Stimulated activated naive B cell treated with anti-CD40 and anti-IgM and Interleukin-4, amounts not matched to agents 10 μg/mL and 1 μg/mL and 100 μg/mL, for 72 hours (primary cell): ENCODE data around the gene FNDC3A.
"Not testable (repeated sequence)": the region's sequence is repeated elsewhere in the genome, so short reads cannot be mapped to it uniquely, and the experiment has no call there.

Experiments
- ATAC-seq, 2 donors: fragments of 150-1000 bp; cut with Tn5 transposase; replicated peaks; 2 replicates each; pipeline ENCODE4 v1.10.0; 2021; ENCODE audit warnings: moderate library complexity in 1 of 2
- DNase-seq: peaks from one replicate; pipeline ENCODE4 v3.0.0; 2021
- H3K27ac Mint-ChIP-seq: one replicate; pipeline ENCODE4 v1.8.0; 2022; ENCODE audit warnings: mild to moderate bottlenecking, mixed read lengths
- H3K27me3 Mint-ChIP-seq, 2 donors: one replicate each; pipeline ENCODE4 v1.8.0; 2022; ENCODE audit warnings: mixed read lengths in 2 of 2
- H3K36me3 Mint-ChIP-seq, 2 donors: one replicate each; pipeline ENCODE4 v1.8.0; 2022; ENCODE audit warnings: mixed read lengths in 2 of 2, mild to moderate bottlenecking in 1 of 2
- H3K4me1 Mint-ChIP-seq, 2 donors: one replicate each; pipeline ENCODE4 v1.8.0; 2022; ENCODE audit warnings: mixed read lengths in 2 of 2, mild to moderate bottlenecking in 1 of 2
- H3K4me3 Mint-ChIP-seq, 2 donors: one replicate each; pipeline ENCODE4 v1.8.0; 2022; ENCODE audit warnings: mild to moderate bottlenecking in 2 of 2, mixed read lengths in 2 of 2, moderate library complexity in 1 of 2
- H3K9me3 Mint-ChIP-seq, 2 donors: one replicate each; pipeline ENCODE4 v1.8.0; 2022; ENCODE audit warnings: mixed read lengths in 2 of 2, mild to moderate bottlenecking in 1 of 2

The FNDC3A gene

GRCh38 chr13:49100637-49101570 lies 125.2 kb downstream of the FNDC3A start:
- DNase-seq (no peak), ATAC-seq (no peak)
- H3K9me3 Mint-ChIP-seq: no peaks in the 10 kb centered on the region

GRCh38 chr13:49108196-49108595 lies 132.5 kb downstream of the FNDC3A start:
- ATAC-seq: no peak
- H3K4me1 Mint-ChIP-seq: peaks cover 6% of the 10 kb centered on the region in 2 donors
- peaks cover 8 to 14% of the 10 kb centered on the region in 2 donors for H3K36me3 Mint-ChIP-seq
- DNase-seq: no peak
- no peak overlapping the region for H3K4me3 Mint-ChIP-seq
- no peak overlapping the region for H3K27ac Mint-ChIP-seq
- no peaks in the 10 kb centered on the region for H3K27me3 Mint-ChIP-seq
- H3K9me3 Mint-ChIP-seq: no peaks in the 10 kb centered on the region

More at GRCh38 chr13:49100637-49101570, 125.2 kb downstream of the FNDC3A start:
- H3K4me3 Mint-ChIP-seq: no peak overlapping the region
- H3K4me1 Mint-ChIP-seq: peaks cover 16 to 21% of the 10 kb centered on the region in 2 donors
- H3K27ac Mint-ChIP-seq: no peak overlapping the region
- H3K36me3 Mint-ChIP-seq: peaks cover 3 to 15% of the 10 kb centered on the region in 2 donors
- no peaks in the 10 kb centered on the region for H3K27me3 Mint-ChIP-seq

- peak overlapping the region; percentile 81 for H3K4me3 Mint-ChIP-seq
- H3K4me1 Mint-ChIP-seq: peaks cover 9 to 16% of the 10 kb centered on the region in 2 donors
- DNase-seq: peak; percentile 62
Measured at GRCh38 chr13:49110122-49110912, 134.6 kb downstream of the FNDC3A start.

GRCh38 chr13:49110913-49111170 lies 135.1 kb downstream of the FNDC3A start:
- H3K4me3 Mint-ChIP-seq: peak overlapping the region; percentile 58 to 64
- H3K27me3 Mint-ChIP-seq: no peaks in the 10 kb centered on the region
- no peaks in the 10 kb centered on the region for H3K9me3 Mint-ChIP-seq
- H3K36me3 Mint-ChIP-seq: peaks cover 11 to 19% of the 10 kb centered on the region in 2 donors
- H3K27ac Mint-ChIP-seq: no peak overlapping the region
- peaks cover 9 to 16% of the 10 kb centered on the region in 2 donors for H3K4me1 Mint-ChIP-seq
- ATAC-seq: no peak
- DNase-seq: no peak

More at GRCh38 chr13:49110122-49110912, 134.6 kb downstream of the FNDC3A start:
- no peaks in the 10 kb centered on the region for H3K9me3 Mint-ChIP-seq
- peaks cover 8 to 15% of the 10 kb centered on the region in 2 donors for H3K36me3 Mint-ChIP-seq
- no peaks in the 10 kb centered on the region for H3K27me3 Mint-ChIP-seq
- peak overlapping the region; percentile 84 for H3K27ac Mint-ChIP-seq
- ATAC-seq: peak; percentile 89

GRCh38 chr13:49112782-49113525 lies 137.2 kb downstream of the FNDC3A start:
- Mint-ChIP-seq H3K36me3 (peaks cover 13 to 25% of the 10 kb centered on the region in 2 donors), H3K9me3 (no peaks in the 10 kb centered on the region), H3K4me3 (no peak overlapping the region), H3K27me3 (no peaks in the 10 kb centered on the region), H3K4me1 (peaks cover 10 to 16% of the 10 kb centered on the region in 2 donors), H3K27ac (no peak overlapping the region)
- DNase-seq (no peak), ATAC-seq (no peak)

GRCh38 chr13:49113526-49114286 lies 138.0 kb downstream of the FNDC3A start:
- no peaks in the 10 kb centered on the region for H3K9me3 Mint-ChIP-seq
- no peaks in the 10 kb centered on the region for H3K27me3 Mint-ChIP-seq
- DNase-seq (no peak), ATAC-seq (no peak)
- H3K4me3 Mint-ChIP-seq: no peak overlapping the region
- H3K4me1 Mint-ChIP-seq: peaks cover 10 to 16% of the 10 kb centered on the region in 2 donors
- H3K36me3 Mint-ChIP-seq: peaks cover 20 to 31% of the 10 kb centered on the region in 2 donors
- H3K27ac Mint-ChIP-seq: no peak overlapping the region

- Mint-ChIP-seq H3K36me3 (peaks cover 45 to 58% of the 10 kb centered on the region in 2 donors), H3K4me1 (peaks cover 19 to 23% of the 10 kb centered on the region in 2 donors), H3K4me3 (no peak overlapping the region), H3K27me3 (no peaks in the 10 kb centered on the region), H3K27ac (no peak overlapping the region), H3K9me3 (peaks cover 5 to 7% of the 10 kb centered on the region in 2 donors)
- ATAC-seq: no peak
- no peak for DNase-seq
Measured at GRCh38 chr13:49116873-49117272, 141.2 kb downstream of the FNDC3A start.

GRCh38 chr13:49118455-49118854 lies 142.7 kb downstream of the FNDC3A start:
- not testable (repeated sequence) for DNase-seq, H3K27ac Mint-ChIP-seq, H3K4me3 Mint-ChIP-seq, ATAC-seq, H3K27me3 Mint-ChIP-seq
- Mint-ChIP-seq H3K4me1 (peaks cover 13 to 15% of the 10 kb centered on the region in 2 donors), H3K36me3 (peaks cover 45 to 60% of the 10 kb centered on the region in 2 donors), H3K9me3 (peaks cover 5 to 12% of the 10 kb centered on the region in 2 donors)

- Mint-ChIP-seq H3K36me3 (peaks cover 20 to 22% of the 10 kb centered on the region in 2 donors), H3K27me3 (no peaks in the 10 kb centered on the region), H3K9me3 (peaks cover under 1 to 8% of the 10 kb centered on the region in 2 donors), H3K4me3 (no peak overlapping the region), H3K4me1 (peaks cover 11% of the 10 kb centered on the region in 2 donors), H3K27ac (no peak overlapping the region)
- no peak for ATAC-seq
- no peak for DNase-seq
Measured at GRCh38 chr13:49124693-49125304, 149.1 kb downstream of the FNDC3A start.

GRCh38 chr13:49125964-49126524 lies 150.3 kb downstream of the FNDC3A start:
- no peak overlapping the region for H3K27ac Mint-ChIP-seq
- peaks cover 14 to 15% of the 10 kb centered on the region in 2 donors for H3K36me3 Mint-ChIP-seq
- no peak overlapping the region for H3K4me3 Mint-ChIP-seq
- no peaks in the 10 kb centered on the region for H3K27me3 Mint-ChIP-seq
- peaks cover 8 to 9% of the 10 kb centered on the region in 2 donors for H3K4me1 Mint-ChIP-seq
- H3K9me3 Mint-ChIP-seq: peaks cover 0 to 8% of the 10 kb centered on the region in 2 donors
- ATAC-seq: peak in 1 of 2 donors; percentile 22
- no peak for DNase-seq

- Mint-ChIP-seq H3K27ac (no peak overlapping the region), H3K36me3 (peaks cover 36% of the 10 kb centered on the region in 2 donors), H3K4me3 (no peak overlapping the region), H3K4me1 (no peaks in the 10 kb centered on the region), H3K9me3 (no peaks in the 10 kb centered on the region), H3K27me3 (no peaks in the 10 kb centered on the region)
- no peak for DNase-seq
- ATAC-seq: no peak
Measured at GRCh38 chr13:49132479-49133002, 156.8 kb downstream of the FNDC3A start.

GRCh38 chr13:49134305-49134704 lies 158.6 kb downstream of the FNDC3A start:
- Mint-ChIP-seq H3K36me3 (peaks cover 40 to 44% of the 10 kb centered on the region in 2 donors), H3K4me1 (no peaks in the 10 kb centered on the region), H3K27ac (no peak overlapping the region), H3K9me3 (no peaks in the 10 kb centered on the region), H3K27me3 (no peaks in the 10 kb centered on the region), H3K4me3 (no peak overlapping the region)
- ATAC-seq (no peak), DNase-seq (no peak)
